Muscle layer of colon (tissue), 2 donors: ENCODE data around the gene C17orf75.
"Not testable (repeated sequence)": the region's sequence is repeated elsewhere in the genome, so short reads cannot be mapped to it uniquely, and the experiment has no call there.

Experiments
- H3K27ac ChIP-seq: one replicate; pipeline ENCODE4 v1.7.0; 2013; ENCODE audit warnings: low read depth, mild to moderate bottlenecking, low read length, moderate library complexity
- H3K27me3 ChIP-seq, 2 donors: one replicate each; pipeline ENCODE4 v1.7.0; 2013; ENCODE audit warnings: low read length in 2 of 2, mild to moderate bottlenecking in 2 of 2; ENCODE audit not compliant: insufficient read depth in 2 of 2, control insufficient read depth in 1 of 2
- H3K36me3 ChIP-seq: one replicate; pipeline ENCODE4 v1.7.0; 2013; ENCODE audit warnings: mild to moderate bottlenecking, low read length; ENCODE audit not compliant: insufficient read depth
- H3K4me1 ChIP-seq: one replicate; pipeline ENCODE4 v1.7.0; 2013; ENCODE audit warnings: mild to moderate bottlenecking, low read length; ENCODE audit not compliant: insufficient read depth
- H3K4me3 ChIP-seq, 2 donors: one replicate each; pipeline ENCODE4 v1.7.0; 2013; ENCODE audit warnings: low read length in 2 of 2, low read depth in 1 of 2, mild to moderate bottlenecking in 1 of 2, moderate library complexity in 1 of 2
- H3K9ac ChIP-seq: one replicate; pipeline ENCODE4 v1.7.0; 2013; ENCODE audit warnings: low read length
- H3K9me3 ChIP-seq: one replicate; pipeline ENCODE4 v1.7.0; 2013; ENCODE audit warnings: mild to moderate bottlenecking, low read length
- donor health status: abdominal sarcoma.
- donor health status: Adenocarcinoma of cecum.

Gene C17orf75

GRCh38 chr17:32357615-32358014 lies 15.6 kb upstream of the C17orf75 start:
- H3K4me1 ChIP-seq, result peaks cover 39% of the 10 kb centered on the region
- H3K27ac ChIP-seq, result no peak overlapping the region
- no peaks in the 10 kb centered on the region for H3K9me3 ChIP-seq
- H3K9ac ChIP-seq, result no peak overlapping the region
- H3K36me3 ChIP-seq, result peaks cover 65% of the 10 kb centered on the region
- no peak overlapping the region for H3K4me3 ChIP-seq
- H3K27me3 ChIP-seq, result no peaks in the 10 kb centered on the region

DNA sequence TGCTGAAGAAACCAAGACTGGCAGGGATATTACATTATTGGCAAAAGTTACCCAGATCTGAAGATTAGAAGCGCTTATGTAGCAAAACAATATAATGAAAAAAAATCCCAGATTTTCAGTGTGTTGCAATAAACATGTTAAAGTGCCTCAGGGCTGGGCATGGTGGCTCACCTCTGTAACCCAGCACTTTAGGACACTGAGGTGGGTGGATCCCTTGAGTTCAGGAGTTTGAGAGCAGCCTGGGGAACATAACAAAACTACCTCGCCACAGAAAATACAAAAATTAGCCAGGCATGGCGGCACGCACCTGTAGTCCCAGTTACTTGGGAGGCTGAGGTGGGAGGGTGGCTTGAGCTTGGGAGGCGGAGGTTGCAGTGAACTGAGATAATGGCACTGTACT lies 14.8 kb upstream of the C17orf75 start:
- no peak overlapping the region for H3K9ac ChIP-seq
- H3K9me3 ChIP-seq, result no peaks in the 10 kb centered on the region
- peaks cover 56% of the 10 kb centered on the region for H3K36me3 ChIP-seq
- H3K27me3 ChIP-seq, result no peaks in the 10 kb centered on the region
- H3K27ac ChIP-seq, result no peak overlapping the region
- H3K4me3 ChIP-seq, result no peak overlapping the region
- peaks cover 45% of the 10 kb centered on the region for H3K4me1 ChIP-seq

DNA sequence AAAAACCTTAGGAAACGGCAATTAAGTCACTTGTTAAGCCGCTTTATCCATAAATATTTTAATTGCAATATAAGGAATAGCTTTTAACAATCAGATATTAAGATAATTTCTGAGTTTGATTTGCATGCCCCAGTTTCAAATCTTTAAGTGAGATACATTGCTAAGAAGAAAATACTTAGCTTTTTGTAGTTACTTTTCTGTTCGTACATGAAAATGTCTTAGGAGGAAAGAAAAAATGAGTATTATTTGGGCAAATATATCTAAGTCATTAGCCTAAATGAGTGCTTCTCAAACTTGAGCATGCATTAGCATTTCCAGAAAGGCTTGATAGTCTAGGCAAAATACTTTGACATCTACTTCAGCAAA lies 14.4 kb upstream of the C17orf75 start:
- Histone ChIP-seq H3K27ac (no peak overlapping the region), H3K9me3 (no peaks in the 10 kb centered on the region), H3K36me3 (peaks cover 54% of the 10 kb centered on the region), H3K4me1 (peaks cover 45% of the 10 kb centered on the region), H3K27me3 (no peaks in the 10 kb centered on the region), H3K4me3 (no peak overlapping the region), H3K9ac (no peak overlapping the region)

GRCh38 chr17:32355649-32356377 lies 13.8 kb upstream of the C17orf75 start:
- Histone ChIP-seq H3K4me1 (peaks cover 45% of the 10 kb centered on the region), H3K36me3 (peaks cover 49% of the 10 kb centered on the region), H3K9me3 (no peaks in the 10 kb centered on the region), H3K27me3 (no peaks in the 10 kb centered on the region), H3K9ac (no peak overlapping the region), H3K4me3 (no peak overlapping the region), H3K27ac (no peak overlapping the region)

DNA sequence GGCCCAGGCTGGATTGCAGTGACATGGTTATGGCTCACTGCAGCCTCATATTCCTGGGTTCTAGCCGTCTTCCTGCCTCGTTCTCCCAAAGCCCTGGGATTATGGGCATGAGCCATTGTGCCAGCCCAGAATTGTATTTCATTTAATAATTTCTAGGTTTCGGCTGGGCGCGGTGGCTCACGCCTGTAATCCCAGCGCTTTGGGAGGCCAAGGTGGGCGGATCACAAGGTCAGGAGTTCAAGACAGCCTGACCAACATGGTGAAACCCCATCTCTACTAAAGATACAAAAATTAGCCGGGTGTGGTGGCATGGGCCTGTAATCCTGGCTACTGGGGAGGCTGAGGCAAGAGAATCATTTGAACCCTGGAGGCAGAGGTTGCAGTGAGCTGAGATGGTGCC lies 10.8 kb upstream of the C17orf75 start:
- not testable (repeated sequence) for H3K9me3 ChIP-seq, H3K9ac ChIP-seq, H3K27ac ChIP-seq, H3K4me3 ChIP-seq, H3K27me3 ChIP-seq
- H3K4me1 ChIP-seq, result peaks cover 51% of the 10 kb centered on the region
- H3K36me3 ChIP-seq, result peaks cover 31% of the 10 kb centered on the region

- Histone ChIP-seq H3K4me3 (peak overlapping the region; percentile 92 to 96), H3K9me3 (no peaks in the 10 kb centered on the region), H3K27me3 (no peaks in the 10 kb centered on the region), H3K4me1 (peaks cover 42% of the 10 kb centered on the region), H3K9ac (peak overlapping the region; percentile 100), H3K27ac (peak overlapping the region; percentile 98), H3K36me3 (peaks cover 21% of the 10 kb centered on the region)
Observed at GRCh38 chr17:32350666-32351418, 8.9 kb upstream of the C17orf75 start.

DNA sequence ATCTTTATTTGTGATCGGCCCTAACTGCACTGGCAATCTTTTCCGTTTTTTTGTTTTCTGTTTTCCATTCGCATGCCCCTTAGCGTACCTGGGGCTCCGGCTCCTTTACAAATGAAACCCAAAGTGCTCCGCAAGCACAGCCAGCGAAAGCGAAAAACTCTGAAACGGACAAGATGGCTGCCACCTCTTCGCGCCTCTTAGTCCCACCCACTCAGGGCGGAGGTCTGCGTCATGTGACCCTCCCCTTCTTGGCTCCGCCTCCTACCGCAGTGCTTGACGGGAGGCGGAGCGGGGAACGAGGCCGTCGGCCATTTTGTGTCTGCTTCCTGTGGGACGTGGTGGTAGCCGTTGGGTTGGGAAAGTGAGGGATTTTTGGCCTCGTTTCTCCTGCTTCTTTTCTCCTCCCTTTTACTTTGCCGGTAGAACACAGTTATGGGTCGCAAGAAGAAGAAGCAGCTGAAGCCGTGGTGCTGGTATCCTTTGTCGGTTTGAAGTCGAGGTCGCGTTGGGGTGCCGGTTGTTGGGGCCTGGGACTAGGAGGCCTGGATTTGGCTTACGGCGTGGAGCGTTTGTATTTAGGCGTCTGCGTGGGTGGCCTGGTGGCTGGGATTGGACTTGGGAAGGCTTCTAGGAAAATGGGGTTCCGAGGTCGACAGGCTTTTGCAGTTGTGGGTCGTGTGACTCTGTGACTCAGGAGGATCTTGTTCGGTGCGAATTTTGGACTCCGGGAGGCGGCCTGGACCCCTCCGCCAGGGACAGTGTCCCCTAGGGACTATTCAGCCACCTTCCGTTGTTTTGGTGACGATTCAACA lies 8.1 kb upstream of the C17orf75 start, which contains the start of gene ZNF207:
Gene ZNF207 (plus strand): TSS at position 304 of the 812 bp plus-strand sequence. CDS start 129 bp downstream, at position 433.
- peak within 1 kb of the TSS; percentile 98 for H3K27ac ChIP-seq
- H3K4me1 ChIP-seq, result peaks cover 35% of the 10 kb centered on the region
- peaks cover 13% of the 10 kb centered on the region for H3K36me3 ChIP-seq
- no peaks in the 10 kb centered on the region for H3K27me3 ChIP-seq
- peak within 1 kb of the TSS; percentile 100 for H3K9ac ChIP-seq
- no peaks in the 10 kb centered on the region for H3K9me3 ChIP-seq
- H3K4me3 ChIP-seq, result peak within 1 kb of the TSS; percentile 92 to 96

GRCh38 chr17:32349503-32349853 lies 7.5 kb upstream of the C17orf75 start:
- peak overlapping the region; percentile 98 for H3K27ac ChIP-seq
- no peaks in the 10 kb centered on the region for H3K27me3 ChIP-seq
- H3K9ac ChIP-seq, result peak overlapping the region; percentile 100
- H3K36me3 ChIP-seq, result peaks cover 8% of the 10 kb centered on the region
- H3K9me3 ChIP-seq, result no peaks in the 10 kb centered on the region
- H3K4me1 ChIP-seq, result peaks cover 29% of the 10 kb centered on the region
- peak overlapping the region; percentile 92 to 96 for H3K4me3 ChIP-seq

- no peak overlapping the region for H3K9ac ChIP-seq
- no peaks in the 10 kb centered on the region for H3K9me3 ChIP-seq
- peak overlapping the region in 1 of 2 donors; percentile 92 for H3K4me3 ChIP-seq
- no peak overlapping the region for H3K27ac ChIP-seq
- H3K36me3 ChIP-seq, result no peaks in the 10 kb centered on the region
- no peaks in the 10 kb centered on the region for H3K27me3 ChIP-seq
- H3K4me1 ChIP-seq, result peaks cover 20% of the 10 kb centered on the region
Observed at GRCh38 chr17:32348483-32348800, 6.5 kb upstream of the C17orf75 start.

DNA sequence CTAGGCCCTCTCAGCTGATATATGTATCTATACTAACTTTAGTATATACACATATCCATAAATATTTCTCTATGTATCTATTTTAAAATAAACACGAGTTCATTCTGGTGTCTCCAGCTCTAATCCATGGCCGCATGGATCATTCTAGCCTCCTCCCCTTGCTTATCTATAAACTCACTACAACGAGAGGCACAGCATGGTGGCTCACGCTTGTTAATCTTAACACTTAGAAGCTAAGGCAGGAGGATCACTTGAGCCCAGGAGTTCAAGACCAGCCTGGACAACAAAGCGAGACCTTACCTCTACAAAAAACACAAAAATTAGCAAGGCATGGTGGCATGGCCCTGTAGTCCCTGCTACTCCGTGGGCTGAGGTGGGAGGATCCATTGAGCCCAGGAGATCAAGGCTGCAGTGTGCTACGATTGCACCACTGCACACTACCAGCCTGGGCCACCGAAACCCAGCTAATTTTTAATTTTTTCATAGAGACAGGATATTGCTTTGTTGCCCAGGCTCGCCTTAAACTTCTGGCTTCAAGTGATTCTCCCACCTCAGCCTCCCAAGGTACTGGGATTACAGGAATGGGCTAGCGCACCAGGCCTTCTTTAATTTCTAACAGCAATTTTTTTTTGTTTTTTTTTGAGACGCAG lies 4.1 kb upstream of the C17orf75 start:
- peaks cover 20% of the 10 kb centered on the region for H3K4me1 ChIP-seq
- no peaks in the 10 kb centered on the region for H3K27me3 ChIP-seq
- no peaks in the 10 kb centered on the region for H3K36me3 ChIP-seq
- H3K4me3 ChIP-seq, result no peak overlapping the region
- no peak overlapping the region for H3K27ac ChIP-seq
- no peaks in the 10 kb centered on the region for H3K9me3 ChIP-seq
- H3K9ac ChIP-seq, result no peak overlapping the region
